K562 treated with DMSO at 1 percent for 48 hours (cell line): Measurements from ENCODE around the gene CFAP251. TPM values are rescaled to one million over a fixed set of nuclear protein-coding genes. Genes with fewer than 3 reads are reported as not detected.

Experiments used
- total RNA-seq: library from RNA; unstranded; fragments of 300-600 nt; gene quantifications from 2 replicates; pipeline ENCODE4 v1.2.3, GENCODE V29; 2022; ENCODE audit warnings: low replicate concordance; ENCODE audit errors: extremely low read depth

CFAP251 gene, protein sequence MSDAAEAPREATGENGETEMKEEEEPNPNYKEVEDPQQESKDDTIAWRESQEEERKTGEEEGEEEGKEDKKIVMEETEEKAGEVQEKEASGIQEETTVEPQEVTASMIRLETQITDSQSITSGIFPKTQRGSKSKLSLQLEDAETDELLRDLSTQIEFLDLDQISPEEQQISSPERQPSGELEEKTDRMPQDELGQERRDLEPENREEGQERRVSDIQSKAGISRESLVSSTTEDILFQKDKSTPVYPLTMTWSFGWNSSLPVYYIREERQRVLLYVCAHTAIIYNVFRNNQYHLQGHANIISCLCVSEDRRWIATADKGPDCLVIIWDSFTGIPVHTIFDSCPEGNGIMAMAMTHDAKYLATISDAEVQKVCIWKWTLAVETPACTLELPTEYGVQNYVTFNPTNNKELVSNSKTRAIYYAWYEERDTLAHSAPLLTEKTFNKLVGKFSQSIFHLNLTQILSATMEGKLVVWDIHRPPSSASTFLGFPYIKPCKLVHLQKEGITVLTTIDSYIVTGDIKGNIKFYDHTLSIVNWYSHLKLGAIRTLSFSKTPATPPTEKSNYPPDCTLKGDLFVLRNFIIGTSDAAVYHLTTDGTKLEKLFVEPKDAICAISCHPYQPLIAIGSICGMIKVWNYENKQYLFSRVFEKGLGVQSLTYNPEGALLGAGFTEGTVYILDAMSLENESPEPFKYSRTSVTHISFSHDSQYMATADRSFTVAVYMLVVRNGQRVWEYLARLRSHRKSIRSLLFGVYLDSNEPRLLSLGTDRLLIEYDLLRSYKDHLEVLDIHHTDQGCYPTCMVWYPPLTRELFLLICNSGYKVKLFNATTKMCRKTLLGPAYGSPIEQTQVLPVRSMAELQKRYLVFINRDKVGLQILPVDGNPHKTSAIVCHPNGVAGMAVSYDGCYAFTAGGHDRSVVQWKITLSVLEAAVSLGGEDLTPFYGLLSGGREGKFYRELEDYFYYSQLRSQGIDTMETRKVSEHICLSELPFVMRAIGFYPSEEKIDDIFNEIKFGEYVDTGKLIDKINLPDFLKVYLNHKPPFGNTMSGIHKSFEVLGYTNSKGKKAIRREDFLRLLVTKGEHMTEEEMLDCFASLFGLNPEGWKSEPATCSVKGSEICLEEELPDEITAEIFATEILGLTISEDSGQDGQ
- total RNA-seq = not detected in 2 replicates

DNA sequence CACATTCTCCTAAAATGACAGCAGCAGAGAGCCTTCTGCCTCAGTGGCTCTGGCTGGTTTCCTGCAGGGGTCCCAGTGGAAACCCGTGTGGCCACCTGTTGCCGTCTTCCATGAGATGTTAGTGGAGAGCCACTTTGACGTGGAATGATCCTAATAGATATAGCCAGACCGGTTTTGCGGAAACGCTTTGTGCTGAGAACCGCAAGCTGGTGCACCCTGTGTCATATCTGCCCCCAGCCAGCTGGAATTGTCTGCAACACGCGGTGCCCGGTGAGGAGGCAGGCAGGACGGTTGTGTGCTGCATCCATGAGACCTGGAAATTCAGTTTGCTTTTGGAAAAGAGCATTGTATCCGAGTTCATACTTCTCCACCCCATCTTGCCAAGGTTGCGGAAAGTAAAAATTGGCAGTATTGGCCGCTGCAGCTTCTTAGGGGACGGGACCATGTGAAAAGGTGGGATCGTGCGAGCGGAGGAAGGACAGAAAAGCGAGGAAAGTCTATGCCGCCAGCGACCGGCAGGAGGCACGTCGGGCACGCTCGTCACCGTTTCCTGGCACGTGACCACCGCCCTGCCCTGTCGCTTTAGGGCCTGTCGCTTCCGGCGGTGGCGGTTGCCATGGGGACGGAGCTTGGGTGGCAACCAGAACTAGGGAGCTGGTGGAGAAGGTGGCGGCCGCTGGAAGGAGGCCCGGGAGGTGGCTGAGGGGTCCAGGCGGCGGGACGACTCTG is at the start of gene CFAP251:
Gene CFAP251, plus strand, starts transcription at position 643 of the 729 bp plus-strand sequence. CDS start 2,714 bp downstream, outside the sequence.

DNA sequence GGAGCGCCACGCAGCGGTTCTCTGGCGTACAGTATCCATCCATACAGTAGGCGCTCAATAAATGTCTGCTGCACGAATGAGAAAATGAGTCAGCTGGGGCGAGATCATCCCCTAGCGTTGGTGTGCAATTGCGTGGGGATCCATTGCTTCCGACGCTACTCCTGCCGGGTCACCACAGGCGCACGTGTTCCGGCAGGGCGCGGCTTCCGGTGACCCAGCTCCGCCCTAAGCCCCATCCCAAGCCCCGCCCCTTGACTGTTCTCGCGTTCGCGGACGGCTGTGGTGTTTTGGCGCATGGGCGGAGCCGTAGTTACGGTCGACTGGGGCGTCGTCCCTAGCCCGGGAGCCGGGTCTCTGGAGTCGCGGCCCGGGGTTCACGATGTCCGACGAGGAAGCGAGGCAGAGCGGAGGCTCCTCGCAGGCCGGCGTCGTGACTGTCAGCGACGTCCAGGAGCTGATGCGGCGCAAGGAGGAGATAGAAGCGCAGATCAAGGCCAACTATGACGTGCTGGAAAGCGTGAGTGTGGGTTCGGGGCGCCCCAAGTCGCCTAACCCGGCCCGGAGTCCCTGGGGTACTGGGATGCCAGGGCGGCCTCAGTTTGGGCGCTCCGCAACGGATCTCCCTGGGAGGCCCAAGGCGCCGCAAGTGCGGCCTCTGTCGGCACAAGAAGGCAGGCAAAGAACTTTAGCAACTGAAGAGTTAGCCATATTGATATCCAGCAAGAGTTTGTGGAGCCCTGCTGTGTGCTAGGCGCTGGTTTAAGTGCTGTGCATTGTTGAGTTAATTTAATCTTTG is 29.7 kb upstream of the CFAP251 start, which contains the start of gene PSMD9:
Gene PSMD9, plus strand, starts transcription at position 313 of the 796 bp plus-strand sequence. Its CDS starts 67 bp downstream, at position 380.

DNA sequence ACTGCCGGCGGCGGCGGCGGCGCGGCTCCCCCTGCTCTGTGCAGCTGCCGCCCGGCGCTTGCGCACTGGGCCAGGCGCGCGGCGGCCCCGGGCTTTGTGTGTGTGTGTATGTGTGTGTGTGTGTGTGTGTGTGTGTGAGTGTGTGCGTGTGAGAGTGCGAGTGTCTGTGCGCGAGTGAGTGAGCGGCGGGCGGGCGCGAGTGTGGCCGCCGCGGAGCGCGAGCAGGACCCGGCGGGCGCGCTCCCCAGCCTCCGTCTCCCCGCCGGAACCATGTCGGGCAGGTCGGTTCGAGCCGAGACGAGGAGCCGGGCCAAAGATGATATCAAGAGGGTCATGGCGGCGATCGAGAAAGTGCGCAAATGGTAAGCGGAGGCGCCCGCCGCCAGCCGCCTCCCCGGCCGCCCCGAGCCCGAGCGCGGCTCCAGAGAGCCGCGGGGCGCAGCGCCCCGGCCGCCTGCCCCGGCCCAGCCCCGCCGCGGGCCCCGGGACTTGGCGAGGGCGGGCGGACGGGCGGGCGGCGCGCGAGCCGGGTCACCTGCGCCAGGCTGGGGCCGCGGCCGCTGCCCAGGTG is 103.5 kb downstream of the CFAP251 start, which contains the start of gene BCL7A:
Gene BCL7A, plus strand, starts transcription at position 63 of the 571 bp plus-strand sequence. Its CDS starts 208 bp downstream, at position 271.

Other genes with a start within 250 kb of the CFAP251 start
- not detected in 2 replicates for gene MORN3, start 248.9 kb upstream of the CFAP251 start, total RNA-seq
- gene TMEM120B, start 205.8 kb upstream of the CFAP251 start, total RNA-seq = not detected in 2 replicates
- gene RHOF, start 124.9 kb upstream of the CFAP251 start, total RNA-seq = not detected in 2 replicates
- gene SETD1B, start 114.6 kb upstream of the CFAP251 start, total RNA-seq = not detected in 2 replicates
- gene HPD, start 59.7 kb upstream of the CFAP251 start, total RNA-seq = not detected in 2 replicates
- not detected in 2 replicates for gene PSMD9, start 29.8 kb upstream of the CFAP251 start, total RNA-seq
- not detected in 2 replicates for gene BCL7A, start 103.3 kb downstream of the CFAP251 start, total RNA-seq
- not detected in 2 replicates for gene MLXIP, start 160.2 kb downstream of the CFAP251 start, total RNA-seq